DND-41 (cell line): ENCODE data around the gene BTLA.
"Not testable (repeated sequence)": the region's sequence is repeated elsewhere in the genome, so short reads cannot be mapped to it uniquely, and the experiment has no call there.

ENCODE experiments used
- ATAC-seq: fragments of 200-7000 bp; cut with Tn5 transposase; 3 replicates; pipeline ENCODE4 v1.9.1; 2021; ENCODE audit warnings: low read depth; ENCODE audit not compliant: insufficient read depth
- DNase-seq: peaks from one replicate; pipeline ENCODE4 v3.0.0-alpha.2; 2020
- H2AFZ ChIP-seq: 2 replicates; pipeline ENCODE4 v1.6.0; 2012; ENCODE audit warnings: low read depth, low read length
- H3K27ac ChIP-seq: 2 replicates; pipeline ENCODE4 v1.5.1; 2012; ENCODE audit warnings: low read length, inconsistent platforms
- H3K27me3 ChIP-seq: fragments of 200-600 bp; sonication (generic); 2 replicates; pipeline ENCODE4 v1.6.0; 2012; ENCODE audit warnings: low read length, mild to moderate bottlenecking, inconsistent platforms; ENCODE audit not compliant: insufficient read depth, poor library complexity
- H3K36me3 ChIP-seq: 2 replicates; pipeline ENCODE4 v1.5.1; 2012; ENCODE audit warnings: low read length, inconsistent platforms; ENCODE audit not compliant: insufficient read depth
- H3K4me1 ChIP-seq: 2 replicates; pipeline ENCODE4 v1.5.1; 2012; ENCODE audit warnings: mild to moderate bottlenecking, low read length; ENCODE audit not compliant: insufficient read depth
- H3K4me2 ChIP-seq: 2 replicates; pipeline ENCODE4 v1.6.0; 2012; ENCODE audit warnings: mild to moderate bottlenecking, moderate library complexity, low read length, inconsistent platforms; ENCODE audit not compliant: insufficient read depth
- H3K4me3 ChIP-seq, 2 experiments: fragments of 200-600 bp in 1 of 2; shearing (Covaris generic) in 1 of 2; 2 replicates each; pipeline ENCODE4 v1.5.1; 2012 to 2016; ENCODE audit warnings: inconsistent platforms in 2 of 2, low read length in 2 of 2, mild to moderate bottlenecking in 2 of 2, low read depth in 1 of 2, moderate library complexity in 1 of 2
- H3K79me2 ChIP-seq: 2 replicates; pipeline ENCODE4 v1.6.0; 2012; ENCODE audit warnings: low read length, inconsistent platforms; ENCODE audit not compliant: insufficient read depth
- H3K9ac ChIP-seq: 2 replicates; pipeline ENCODE4 v1.6.0; 2012; ENCODE audit warnings: low read depth, mild to moderate bottlenecking, inconsistent platforms, low read length, moderate library complexity
- H3K9me3 ChIP-seq: 2 replicates; pipeline ENCODE4 v1.5.1; 2012; ENCODE audit warnings: low read length, moderate library complexity, mild to moderate bottlenecking, inconsistent platforms; ENCODE audit not compliant: insufficient read depth, severe bottlenecking
- H4K20me1 ChIP-seq: 2 replicates; pipeline ENCODE4 v1.6.0; 2012; ENCODE audit warnings: low read length; ENCODE audit not compliant: insufficient read depth
- EZH2 ChIP-seq: IDR thresholded peaks from 3 replicates; pipeline ENCODE4 v1.6.1; 2012; ENCODE audit warnings: borderline replicate concordance, low read depth, mild to moderate bottlenecking, moderate library complexity, low read length, inconsistent platforms; ENCODE audit not compliant: severe bottlenecking
- TF ChIP-seq, protein P1 (sequence below): IDR thresholded peaks from 2 replicates; pipeline ENCODE4 v1.5.1; 2012; ENCODE audit warnings: borderline replicate concordance, low read length, moderate library complexity, mild to moderate bottlenecking; ENCODE audit not compliant: poor library complexity, severe bottlenecking; ENCODE audit errors: extremely low read depth

Gene BTLA

GRCh38 chr3:112500621-112501020, 1.3 kb upstream of the BTLA start:
- no peak overlapping the region for H2AFZ ChIP-seq
- no peaks in the 10 kb centered on the region for H3K9me3 ChIP-seq
- H3K4me3 ChIP-seq, result no peak overlapping the region
- H3K27ac ChIP-seq, result no peak overlapping the region
- no peaks in the 10 kb centered on the region for H3K36me3 ChIP-seq
- no peaks in the 10 kb centered on the region for H3K4me1 ChIP-seq
- no peaks in the 10 kb centered on the region for H4K20me1 ChIP-seq
- H3K79me2 ChIP-seq, result no peaks in the 10 kb centered on the region
- no peaks in the 10 kb centered on the region for H3K27me3 ChIP-seq
- no peak overlapping the region for H3K9ac ChIP-seq
- no peak overlapping the region for H3K4me2 ChIP-seq
- ATAC-seq (no peak), DNase-seq (no peak)
- no peak for TF ChIP-seq EZH2
- TF ChIP-seq, protein P1, sequence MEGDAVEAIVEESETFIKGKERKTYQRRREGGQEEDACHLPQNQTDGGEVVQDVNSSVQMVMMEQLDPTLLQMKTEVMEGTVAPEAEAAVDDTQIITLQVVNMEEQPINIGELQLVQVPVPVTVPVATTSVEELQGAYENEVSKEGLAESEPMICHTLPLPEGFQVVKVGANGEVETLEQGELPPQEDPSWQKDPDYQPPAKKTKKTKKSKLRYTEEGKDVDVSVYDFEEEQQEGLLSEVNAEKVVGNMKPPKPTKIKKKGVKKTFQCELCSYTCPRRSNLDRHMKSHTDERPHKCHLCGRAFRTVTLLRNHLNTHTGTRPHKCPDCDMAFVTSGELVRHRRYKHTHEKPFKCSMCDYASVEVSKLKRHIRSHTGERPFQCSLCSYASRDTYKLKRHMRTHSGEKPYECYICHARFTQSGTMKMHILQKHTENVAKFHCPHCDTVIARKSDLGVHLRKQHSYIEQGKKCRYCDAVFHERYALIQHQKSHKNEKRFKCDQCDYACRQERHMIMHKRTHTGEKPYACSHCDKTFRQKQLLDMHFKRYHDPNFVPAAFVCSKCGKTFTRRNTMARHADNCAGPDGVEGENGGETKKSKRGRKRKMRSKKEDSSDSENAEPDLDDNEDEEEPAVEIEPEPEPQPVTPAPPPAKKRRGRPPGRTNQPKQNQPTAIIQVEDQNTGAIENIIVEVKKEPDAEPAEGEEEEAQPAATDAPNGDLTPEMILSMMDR, result no peak

DNA sequence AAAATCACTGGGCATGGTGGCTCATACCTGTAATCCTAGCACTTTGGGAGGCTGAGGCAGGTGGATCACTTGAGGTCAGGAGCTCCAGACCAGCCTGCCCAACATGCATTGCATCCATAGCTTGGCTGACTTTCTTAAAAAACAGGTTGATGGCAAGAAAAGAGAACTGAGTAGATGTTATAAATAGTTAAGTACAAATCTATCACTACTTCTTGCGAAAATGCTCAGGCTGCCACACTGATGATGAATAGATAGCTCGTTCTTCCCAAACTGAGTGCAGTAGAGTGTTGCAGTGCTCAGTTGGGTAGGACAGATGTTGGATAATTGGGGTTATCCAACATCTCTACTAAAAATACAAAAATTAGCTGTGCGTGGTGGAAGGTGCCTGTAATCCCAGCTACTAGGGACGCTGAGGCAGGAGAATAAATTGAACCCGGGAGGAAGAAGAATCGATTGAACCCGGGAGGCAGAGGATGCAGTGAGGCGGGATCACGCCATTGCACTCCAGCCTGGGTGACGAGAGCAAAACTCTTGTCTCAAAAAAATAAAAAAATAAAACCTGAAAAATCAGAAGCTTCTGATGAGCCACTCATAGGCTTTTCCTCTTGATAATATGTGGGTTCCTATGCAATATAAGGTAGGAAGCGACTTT, 1.2 kb downstream of the BTLA start:
- Histone ChIP-seq H3K9me3 (no peaks in the 10 kb centered on the region), H3K27me3 (no peaks in the 10 kb centered on the region), H3K9ac (no peak overlapping the region), H3K27ac (no peak overlapping the region), H3K79me2 (no peaks in the 10 kb centered on the region), H3K4me2 (no peak overlapping the region), H2AFZ (no peak overlapping the region), H3K4me3 (no peak overlapping the region), H3K36me3 (no peaks in the 10 kb centered on the region), H4K20me1 (no peaks in the 10 kb centered on the region), H3K4me1 (no peaks in the 10 kb centered on the region)
- TF ChIP-seq EZH2, result no peak
- TF ChIP-seq, protein P1, result no peak
- ATAC-seq (no peak), DNase-seq (no peak)

DNA sequence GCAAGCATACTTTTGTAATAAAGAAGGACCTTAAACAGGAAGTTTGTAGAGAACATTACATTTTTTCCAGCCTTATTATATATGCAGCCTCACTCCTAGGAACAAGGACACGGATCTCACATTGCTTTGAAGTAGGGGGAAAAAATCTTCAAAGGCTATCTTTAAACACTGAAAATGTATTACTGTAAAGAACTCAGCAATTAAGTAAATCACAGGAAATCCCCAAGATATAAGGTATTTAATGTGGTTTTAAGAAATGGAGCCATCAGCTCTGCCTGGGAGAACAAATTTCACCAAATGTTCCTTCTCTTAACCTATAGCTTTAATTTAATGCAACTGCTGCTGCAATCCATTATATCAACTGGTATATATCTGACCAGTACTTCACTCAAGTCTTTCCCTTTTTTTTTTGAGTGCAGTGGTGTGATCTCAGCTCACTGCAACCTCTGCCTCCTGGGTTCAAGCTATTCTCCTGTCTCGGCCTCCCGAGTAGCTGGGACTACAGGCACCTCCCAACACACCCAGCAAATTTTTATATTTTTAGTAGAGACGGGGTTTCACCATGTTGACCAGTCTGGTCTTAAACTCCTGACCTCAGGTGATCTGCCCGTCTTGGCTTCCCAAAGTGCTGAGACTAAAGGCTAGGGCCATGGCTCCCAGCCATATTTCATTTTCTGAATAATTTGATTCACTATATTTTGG, 2.8 kb downstream of the BTLA start:
- Histone ChIP-seq H3K4me3 (no peak overlapping the region), H2AFZ (no peak overlapping the region), H3K27ac (no peak overlapping the region), H3K27me3 (no peaks in the 10 kb centered on the region), H3K9ac (no peak overlapping the region), H3K4me1 (no peaks in the 10 kb centered on the region), H3K79me2 (no peaks in the 10 kb centered on the region), H3K9me3 (no peaks in the 10 kb centered on the region), H3K36me3 (no peaks in the 10 kb centered on the region), H3K4me2 (no peak overlapping the region), H4K20me1 (no peaks in the 10 kb centered on the region)
- no peak for DNase-seq
- no peak for ATAC-seq
- TF ChIP-seq, protein P1, result no peak
- no peak for TF ChIP-seq EZH2

DNA sequence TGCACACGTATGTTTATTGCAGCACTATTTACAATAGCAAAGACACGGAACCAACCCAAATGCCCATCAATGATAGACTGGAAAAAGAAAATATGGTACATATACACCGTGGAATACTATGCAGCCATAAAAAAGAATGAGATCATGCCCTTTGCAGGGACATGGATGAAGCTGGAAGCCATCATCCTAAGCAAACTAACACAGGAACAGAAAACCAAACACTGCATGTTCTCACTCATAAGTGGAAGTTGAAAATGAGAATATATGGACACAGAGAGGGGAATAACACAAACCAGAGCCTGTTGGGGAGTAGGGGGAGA, 4.9 kb downstream of the BTLA start:
- not testable (repeated sequence) for H3K27ac ChIP-seq, H3K9ac ChIP-seq, H4K20me1 ChIP-seq, H3K79me2 ChIP-seq, H3K27me3 ChIP-seq, H2AFZ ChIP-seq, H3K36me3 ChIP-seq, ATAC-seq, H3K9me3 ChIP-seq, H3K4me2 ChIP-seq, H3K4me3 ChIP-seq, H3K4me1 ChIP-seq, DNase-seq
